HepG2 (cell line): Measurements from ENCODE around the gene IGHMBP2. TPM values are rescaled to one million over a fixed set of nuclear protein-coding genes. Genes with fewer than 3 reads are reported as not detected.

Experiments
- CC2D1A ChIP-seq: sonication (generic); formaldehyde crosslinking; IDR thresholded peaks from 2 replicates; pipeline ENCODE4 v1.8.1; 2023; ENCODE audit warnings: mild to moderate bottlenecking, missing genetic modification reagents
- HDAC6 ChIP-seq: fragments of 200-600 bp; sonication (generic); IDR thresholded peaks from 2 replicates; pipeline ENCODE4 v1.7.0; 2017; ENCODE audit warnings: mild to moderate bottlenecking, antibody characterized with exemption, low read length, low read depth
- HNRNPK ChIP-seq: fragments of 200-400 bp; formaldehyde crosslinking; IDR thresholded peaks from 2 replicates; pipeline ENCODE4 v1.6.1; 2018; ENCODE audit warnings: low read length, low read depth, moderate library complexity, mild to moderate bottlenecking; ENCODE audit not compliant: poor library complexity, severe bottlenecking
- KLF9 ChIP-seq: IDR thresholded peaks from 2 replicates; pipeline ENCODE4 v1.6.1; 2016; ENCODE audit warnings: low read depth
- RFX1 ChIP-seq: fragments of 450-650 bp; IDR thresholded peaks from 2 replicates; pipeline ENCODE4 v1.6.1; 2017
- TCF12 ChIP-seq, 2 experiments: fragments of 450-650 bp in 1 of 2; sonication (generic) in 1 of 2; formaldehyde crosslinking in 1 of 2; IDR thresholded peaks; 2 replicates each; pipeline versions ENCODE4 v1.6.1 to v1.8.0; 2017 to 2022; ENCODE audit warnings: antibody characterized with exemption in 1 of 2, mild to moderate bottlenecking in 1 of 2, missing genetic modification reagents in 1 of 2, moderate library complexity in 1 of 2
- THAP11 ChIP-seq: IDR thresholded peaks from 2 replicates; pipeline ENCODE4 v1.6.1; 2016; ENCODE audit warnings: missing biosample characterization, missing genetic modification reagents
- ZC3H13 ChIP-seq: sonication (generic); formaldehyde crosslinking; IDR thresholded peaks from 2 replicates; pipeline ENCODE4 v1.8.1; 2023; ENCODE audit warnings: mild to moderate bottlenecking, missing genetic modification reagents, moderate library complexity
- ZNF232 ChIP-seq: sonication (generic); formaldehyde crosslinking; IDR thresholded peaks from 2 replicates; pipeline ENCODE4 v1.4.0; 2020; ENCODE audit warnings: missing genetic modification reagents, borderline replicate concordance
- ZNF556 ChIP-seq: sonication (generic); formaldehyde crosslinking; IDR thresholded peaks from 2 replicates; pipeline ENCODE4 v1.4.0; 2020; ENCODE audit warnings: mild to moderate bottlenecking, missing genetic modification reagents, borderline replicate concordance
- ZNF878 ChIP-seq: sonication (generic); formaldehyde crosslinking; IDR thresholded peaks from 2 replicates; pipeline ENCODE4 v1.8.1; 2023; ENCODE audit warnings: mild to moderate bottlenecking, missing genetic modification reagents, moderate library complexity
- polyA plus RNA-seq, 8 experiments: library from polyadenylated mRNA; depleted of rRNA in 3 of 8; stranded (reverse) in 7 of 8; unstranded in 1 of 8; fragments of >200 nt; fragmentation: Illumina TruSeq in 4 of 8; extraction: Trizol in 4 of 8; gene quantifications; 2 replicates each; pipeline versions ENCODE4 v1.2.1 to v1.2.3, GENCODE V29; 2011 to 2016; ENCODE audit warnings: low read depth in 4 of 8, missing spikeins in 1 of 8, mixed read lengths in 1 of 8; ENCODE audit not compliant: insufficient read depth in 1 of 8
- total RNA-seq, 5 experiments: library from RNA; depleted of rRNA; stranded (reverse); fragments of >200 nt; fragmentation: Illumina TruSeq; extraction: Trizol; gene quantifications; 2 replicates each; pipeline ENCODE4 v1.2.3, GENCODE V29; 2016; ENCODE audit warnings: low read depth in 1 of 5
- TF ChIP-seq, protein P1 (sequence below): fragments of 450-650 bp; IDR thresholded peaks from 2 replicates; pipeline ENCODE4 v1.6.1; 2016
- TF ChIP-seq, protein P2 (sequence below): sonication (generic); formaldehyde crosslinking; IDR thresholded peaks from 2 replicates; pipeline ENCODE4 v1.4.0; 2020; ENCODE audit warnings: low read depth, missing genetic modification reagents
- TF ChIP-seq, protein P3 (sequence below): sonication (generic); formaldehyde crosslinking; IDR thresholded peaks from 2 replicates; pipeline ENCODE4 v1.4.0; 2020; ENCODE audit warnings: missing genetic modification reagents
- TF ChIP-seq, protein P4 (sequence below): sonication (generic); formaldehyde crosslinking; IDR thresholded peaks from 2 replicates; pipeline ENCODE4 v1.5.1; 2020; ENCODE audit warnings: mild to moderate bottlenecking, missing genetic modification reagents, borderline replicate concordance

IGHMBP2 gene
- total and polyA plus RNA-seq, 2 of the 13 experiments (the other 11 are each of a cell fraction or from before 2014, with no cell fraction given) = 8.9 to 9.9 TPM

DNA sequence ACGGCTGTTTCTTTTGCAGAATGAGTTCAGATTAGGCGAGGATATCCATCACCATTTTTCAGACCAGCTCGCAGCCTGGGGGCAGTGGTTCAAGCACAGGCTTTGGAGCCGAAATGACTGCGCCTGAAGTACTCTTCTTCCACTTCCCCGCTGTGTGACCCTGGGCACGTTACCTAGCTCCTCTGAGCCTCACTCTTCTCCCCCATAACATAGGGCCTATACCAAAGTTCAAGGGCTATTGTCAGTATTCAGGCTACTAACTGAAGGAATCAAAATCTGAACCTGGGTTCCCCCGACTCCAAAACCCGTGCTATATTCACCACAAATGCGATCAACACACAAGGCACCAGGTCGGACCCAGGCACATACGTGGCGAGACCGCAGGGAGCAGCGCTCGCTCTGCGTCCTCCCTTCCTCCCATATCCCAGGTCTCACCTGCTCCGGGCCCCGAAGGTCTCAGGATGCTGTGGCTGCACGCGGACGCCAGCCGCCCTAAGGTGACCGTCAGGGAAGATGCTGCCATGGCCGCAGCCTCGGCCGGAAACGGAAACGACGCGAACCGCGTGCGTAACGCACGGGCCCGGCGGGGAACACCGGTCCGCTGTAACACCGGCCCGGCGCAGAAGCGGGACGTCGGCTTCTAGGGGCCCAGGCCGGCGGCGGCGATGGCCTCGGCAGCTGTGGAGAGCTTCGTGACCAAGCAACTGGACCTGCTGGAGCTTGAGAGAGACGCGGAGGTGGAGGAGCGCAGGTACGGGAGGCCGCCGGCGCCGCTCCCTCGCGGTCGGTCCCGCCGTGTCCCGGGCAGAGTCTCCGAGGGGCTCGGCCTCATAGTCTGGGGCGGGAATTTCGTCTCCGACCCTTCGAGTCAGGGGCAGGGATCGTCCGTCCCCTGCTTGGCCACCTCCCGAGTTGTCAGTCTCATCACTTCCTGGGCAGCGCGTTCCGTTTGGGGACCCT lies at the start of gene IGHMBP2, which contains the start of gene MRPL21 (continued):
- TF ChIP-seq, protein P1, sequence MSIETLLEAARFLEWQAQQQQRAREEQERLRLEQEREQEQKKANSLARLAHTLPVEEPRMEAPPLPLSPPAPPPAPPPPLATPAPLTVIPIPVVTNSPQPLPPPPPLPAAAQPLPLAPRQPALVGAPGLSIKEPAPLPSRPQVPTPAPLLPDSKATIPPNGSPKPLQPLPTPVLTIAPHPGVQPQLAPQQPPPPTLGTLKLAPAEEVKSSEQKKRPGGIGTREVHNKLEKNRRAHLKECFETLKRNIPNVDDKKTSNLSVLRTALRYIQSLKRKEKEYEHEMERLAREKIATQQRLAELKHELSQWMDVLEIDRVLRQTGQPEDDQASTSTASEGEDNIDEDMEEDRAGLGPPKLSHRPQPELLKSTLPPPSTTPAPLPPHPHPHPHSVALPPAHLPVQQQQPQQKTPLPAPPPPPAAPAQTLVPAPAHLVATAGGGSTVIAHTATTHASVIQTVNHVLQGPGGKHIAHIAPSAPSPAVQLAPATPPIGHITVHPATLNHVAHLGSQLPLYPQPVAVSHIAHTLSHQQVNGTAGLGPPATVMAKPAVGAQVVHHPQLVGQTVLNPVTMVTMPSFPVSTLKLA = no peak
- TF ChIP-seq, protein P2, sequence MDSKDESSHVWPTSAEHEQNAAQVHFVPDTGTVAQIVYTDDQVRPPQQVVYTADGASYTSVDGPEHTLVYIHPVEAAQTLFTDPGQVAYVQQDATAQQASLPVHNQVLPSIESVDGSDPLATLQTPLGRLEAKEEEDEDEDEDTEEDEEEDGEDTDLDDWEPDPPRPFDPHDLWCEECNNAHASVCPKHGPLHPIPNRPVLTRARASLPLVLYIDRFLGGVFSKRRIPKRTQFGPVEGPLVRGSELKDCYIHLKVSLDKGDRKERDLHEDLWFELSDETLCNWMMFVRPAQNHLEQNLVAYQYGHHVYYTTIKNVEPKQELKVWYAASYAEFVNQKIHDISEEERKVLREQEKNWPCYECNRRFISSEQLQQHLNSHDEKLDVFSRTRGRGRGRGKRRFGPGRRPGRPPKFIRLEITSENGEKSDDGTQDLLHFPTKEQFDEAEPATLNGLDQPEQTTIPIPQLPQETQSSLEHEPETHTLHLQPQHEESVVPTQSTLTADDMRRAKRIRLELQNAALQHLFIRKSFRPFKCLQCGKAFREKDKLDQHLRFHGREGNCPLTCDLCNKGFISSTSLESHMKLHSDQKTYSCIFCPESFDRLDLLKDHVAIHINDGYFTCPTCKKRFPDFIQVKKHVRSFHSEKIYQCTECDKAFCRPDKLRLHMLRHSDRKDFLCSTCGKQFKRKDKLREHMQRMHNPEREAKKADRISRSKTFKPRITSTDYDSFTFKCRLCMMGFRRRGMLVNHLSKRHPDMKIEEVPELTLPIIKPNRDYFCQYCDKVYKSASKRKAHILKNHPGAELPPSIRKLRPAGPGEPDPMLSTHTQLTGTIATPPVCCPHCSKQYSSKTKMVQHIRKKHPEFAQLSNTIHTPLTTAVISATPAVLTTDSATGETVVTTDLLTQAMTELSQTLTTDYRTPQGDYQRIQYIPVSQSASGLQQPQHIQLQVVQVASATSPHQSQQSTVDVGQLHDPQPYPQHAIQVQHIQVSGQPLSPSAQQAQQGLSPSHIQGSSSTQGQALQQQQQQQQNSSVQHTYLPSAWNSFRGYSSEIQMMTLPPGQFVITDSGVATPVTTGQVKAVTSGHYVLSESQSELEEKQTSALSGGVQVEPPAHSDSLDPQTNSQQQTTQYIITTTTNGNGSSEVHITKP (CRISPR knock-in tag) = peak; percentile 66; the same call in 1 of the 2 replicates
- TF ChIP-seq TCF12 (IDR thresholded peaks at IDR 0.05) = no peak
- TF ChIP-seq TCF12 (CRISPR knock-in tag; IDR thresholded peaks at IDR 0.05) = peak; percentile 82; the same call in 1 of the 2 replicates
- no peak for TF ChIP-seq RFX1
- no peak for TF ChIP-seq HDAC6
- 0 out of 2 replicates have a peak, but pooled peaks have one; percentile 15 for TF ChIP-seq ZNF232
- TF ChIP-seq THAP11 (CRISPR knock-in tag) = peak; percentile 96
- TF ChIP-seq ZC3H13 (CRISPR knock-in tag) = no peak; the same call in 1 of the 2 replicates
- TF ChIP-seq, protein P3, sequence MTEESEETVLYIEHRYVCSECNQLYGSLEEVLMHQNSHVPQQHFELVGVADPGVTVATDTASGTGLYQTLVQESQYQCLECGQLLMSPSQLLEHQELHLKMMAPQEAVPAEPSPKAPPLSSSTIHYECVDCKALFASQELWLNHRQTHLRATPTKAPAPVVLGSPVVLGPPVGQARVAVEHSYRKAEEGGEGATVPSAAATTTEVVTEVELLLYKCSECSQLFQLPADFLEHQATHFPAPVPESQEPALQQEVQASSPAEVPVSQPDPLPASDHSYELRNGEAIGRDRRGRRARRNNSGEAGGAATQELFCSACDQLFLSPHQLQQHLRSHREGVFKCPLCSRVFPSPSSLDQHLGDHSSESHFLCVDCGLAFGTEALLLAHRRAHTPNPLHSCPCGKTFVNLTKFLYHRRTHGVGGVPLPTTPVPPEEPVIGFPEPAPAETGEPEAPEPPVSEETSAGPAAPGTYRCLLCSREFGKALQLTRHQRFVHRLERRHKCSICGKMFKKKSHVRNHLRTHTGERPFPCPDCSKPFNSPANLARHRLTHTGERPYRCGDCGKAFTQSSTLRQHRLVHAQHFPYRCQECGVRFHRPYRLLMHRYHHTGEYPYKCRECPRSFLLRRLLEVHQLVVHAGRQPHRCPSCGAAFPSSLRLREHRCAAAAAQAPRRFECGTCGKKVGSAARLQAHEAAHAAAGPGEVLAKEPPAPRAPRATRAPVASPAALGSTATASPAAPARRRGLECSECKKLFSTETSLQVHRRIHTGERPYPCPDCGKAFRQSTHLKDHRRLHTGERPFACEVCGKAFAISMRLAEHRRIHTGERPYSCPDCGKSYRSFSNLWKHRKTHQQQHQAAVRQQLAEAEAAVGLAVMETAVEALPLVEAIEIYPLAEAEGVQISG (CRISPR knock-in tag) = peak; percentile 97
- TF ChIP-seq ZNF878 = no peak
- no peak for TF ChIP-seq KLF9 (CRISPR knock-in tag)
- TF ChIP-seq, protein P4, sequence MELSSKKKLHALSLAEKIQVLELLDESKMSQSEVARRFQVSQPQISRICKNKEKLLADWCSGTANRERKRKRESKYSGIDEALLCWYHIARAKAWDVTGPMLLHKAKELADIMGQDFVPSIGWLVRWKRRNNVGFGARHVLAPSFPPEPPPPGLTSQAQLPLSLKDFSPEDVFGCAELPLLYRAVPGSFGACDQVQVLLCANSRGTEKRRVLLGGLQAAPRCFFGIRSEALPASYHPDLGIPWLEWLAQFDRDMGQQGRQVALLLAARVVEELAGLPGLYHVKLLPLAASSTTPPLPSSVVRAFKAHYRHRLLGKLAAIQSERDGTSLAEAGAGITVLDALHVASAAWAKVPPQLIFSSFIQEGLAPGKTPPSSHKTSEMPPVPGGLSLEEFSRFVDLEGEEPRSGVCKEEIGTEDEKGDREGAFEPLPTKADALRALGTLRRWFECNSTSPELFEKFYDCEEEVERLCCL (CRISPR knock-in tag) = 0 out of 2 replicates have a peak, but pooled peaks have one; percentile 51
- TF ChIP-seq ZNF556 (CRISPR knock-in tag) = peak; percentile 95
- no peak for TF ChIP-seq CC2D1A (CRISPR knock-in tag)
- peak; percentile 60 for TF ChIP-seq HNRNPK
